ENCODE data around the gene LINC01488.

GRCh38 chr11:69540118-69541000 lies 58.9 kb downstream of the LINC01488 start:
- TF ChIP-seq ZNF510 (tag by site-specific recombination; IDR thresholded peaks at IDR 0.05; ENCODE audit: insufficient replicate concordance), result no peak
- no peak for TF ChIP-seq CTCF (tag by site-specific recombination; IDR thresholded peaks at IDR 0.05)
- TF ChIP-seq ZNF114 (tag by site-specific recombination; IDR thresholded peaks at IDR 0.05), result no peak
- no peak for TF ChIP-seq YY1 (tag by site-specific recombination; IDR thresholded peaks at IDR 0.05)
- TF ChIP-seq ZNF654 (tag by site-specific recombination; IDR thresholded peaks at IDR 0.05; ENCODE audit: low read depth), result no peak
- TF ChIP-seq ZNF138 (tag by site-specific recombination; IDR thresholded peaks at IDR 0.05; ENCODE audit: borderline replicate concordance), result no peak
- no peak for TF ChIP-seq ZNF660 (tag by site-specific recombination; IDR thresholded peaks at IDR 0.05)
- TF ChIP-seq MEIS1 (CRISPR knock-in tag; IDR thresholded peaks at IDR 0.05; ENCODE audit: borderline replicate concordance), result no peak
- no peak for TF ChIP-seq ZNF777 (tag by site-specific recombination; IDR thresholded peaks at IDR 0.05; ENCODE audit: borderline replicate concordance)
- no peak for TF ChIP-seq ZNF623 (tag by site-specific recombination; IDR thresholded peaks at IDR 0.05)
- no peak for TF ChIP-seq AEBP2 (tag by site-specific recombination; IDR thresholded peaks at IDR 0.05; ENCODE audit: borderline replicate concordance)
- no peak for TF ChIP-seq GLI4 (tag by site-specific recombination; IDR thresholded peaks at IDR 0.05)
